HEK293 (cell line): ENCODE data around the gene PLA2G4E.

Experiments
- CTCF ChIA-PET: fragments of 350-600 bp; formaldehyde crosslinking; extraction: SDS; loops from one replicate; lab custom pipeline; 2021; ENCODE audit warnings: antibody characterized with exemption; lab: Yijun Ruan, JAX
- POLR2A ChIA-PET: fragments of 300-600 bp; formaldehyde crosslinking; extraction: SDS; loops from one replicate; lab custom pipeline; 2020; ENCODE audit warnings: antibody characterized with exemption, inconsistent platforms; lab: Yijun Ruan, JAX
- H3K27ac ChIP-seq: fragments of 200-500 bp; sonication (Bioruptor generic); 2 replicates; pipeline ENCODE4 v1.5.1; 2014; ENCODE audit warnings: low read depth, low read length, control low read depth, inconsistent platforms; ENCODE audit errors: extremely low read depth
- H3K36me3 ChIP-seq, 2 experiments: fragments of 200-500 bp in 1 of 2; sonication (Bioruptor generic) in 1 of 2; 1 replicate in 1 of 2; 2 replicates in 1 of 2; pipeline ENCODE4 v1.5.1; 2014 to 2017; ENCODE audit warnings: inconsistent platforms in 2 of 2, low read length in 2 of 2; ENCODE audit not compliant: control insufficient read depth in 2 of 2, insufficient read depth in 1 of 2
- H3K4me1 ChIP-seq: fragments of 200-500 bp; sonication (Bioruptor generic); 2 replicates; pipeline ENCODE4 v1.5.1; 2014; ENCODE audit warnings: mild to moderate bottlenecking, low read length, inconsistent platforms; ENCODE audit not compliant: control insufficient read depth, insufficient read depth
- H3K4me3 ChIP-seq: 2 replicates; pipeline ENCODE4 v1.5.1; 2011; ENCODE audit warnings: low read depth, mild to moderate bottlenecking, control low read depth, low read length, moderate library complexity
- H3K9me3 ChIP-seq: fragments of 200-500 bp; sonication (Bioruptor generic); 2 replicates; pipeline ENCODE4 v1.5.1; 2014; ENCODE audit warnings: low read depth, low read length, inconsistent platforms; ENCODE audit not compliant: control insufficient read depth, insufficient read depth
- BCL11A ChIP-seq: fragments of 450-650 bp; formaldehyde crosslinking; IDR thresholded peaks from 2 replicates; pipeline ENCODE4 v1.5.1; 2016; ENCODE audit warnings: low read depth, missing biosample characterization, missing genetic modification characterization
- GFI1B ChIP-seq: fragments of 450-650 bp; formaldehyde crosslinking; IDR thresholded peaks from 2 replicates; pipeline ENCODE4 v1.5.1; 2016; ENCODE audit warnings: missing biosample characterization, missing genetic modification characterization
- GLIS1 ChIP-seq: fragments of 450-650 bp; formaldehyde crosslinking; IDR thresholded peaks from 2 replicates; pipeline ENCODE4 v1.5.1; 2016; ENCODE audit warnings: missing biosample characterization, missing genetic modification characterization
- GLIS2 ChIP-seq: fragments of 450-650 bp; formaldehyde crosslinking; IDR thresholded peaks from 2 replicates; pipeline ENCODE4 v1.5.1; 2016; ENCODE audit warnings: missing biosample characterization, missing genetic modification characterization
- MYNN ChIP-seq: fragments of 450-650 bp; formaldehyde crosslinking; IDR thresholded peaks from 2 replicates; pipeline ENCODE4 v1.5.1; 2016; ENCODE audit warnings: missing biosample characterization, missing genetic modification characterization, borderline replicate concordance
- REPIN1 ChIP-seq: fragments of 450-650 bp; formaldehyde crosslinking; IDR thresholded peaks from 2 replicates; pipeline ENCODE4 v1.5.1; 2017; ENCODE audit warnings: missing biosample characterization, missing genetic modification characterization, low read depth
- WT1 ChIP-seq: fragments of 450-650 bp; formaldehyde crosslinking; IDR thresholded peaks from 2 replicates; pipeline ENCODE4 v1.5.1; 2016; ENCODE audit warnings: missing biosample characterization, missing genetic modification characterization
- ZFP37 ChIP-seq: fragments of 450-650 bp; formaldehyde crosslinking; IDR thresholded peaks from 2 replicates; pipeline ENCODE4 v1.5.1; 2016; ENCODE audit warnings: missing biosample characterization, missing genetic modification characterization
- ZIC2 ChIP-seq: fragments of 450-650 bp; formaldehyde crosslinking; IDR thresholded peaks from 2 replicates; pipeline ENCODE4 v1.5.1; 2016; ENCODE audit warnings: missing biosample characterization, missing genetic modification characterization
- ZNF132 ChIP-seq: fragments of 450-650 bp; formaldehyde crosslinking; IDR thresholded peaks from 2 replicates; pipeline ENCODE4 v1.5.1; 2017; ENCODE audit warnings: missing biosample characterization, missing genetic modification characterization, borderline replicate concordance
- ZNF157 ChIP-seq: fragments of 450-650 bp; formaldehyde crosslinking; IDR thresholded peaks from 2 replicates; pipeline ENCODE4 v1.5.1; 2016; ENCODE audit warnings: missing biosample characterization, missing genetic modification characterization
- ZNF221 ChIP-seq: fragments of 450-650 bp; formaldehyde crosslinking; IDR thresholded peaks from 2 replicates; pipeline ENCODE4 v1.5.1; 2017; ENCODE audit warnings: missing biosample characterization, missing genetic modification characterization, borderline replicate concordance
- ZNF274 ChIP-seq, 2 experiments: fragments of 200-500 bp in 1 of 2; fragments of 450-650 bp in 1 of 2; sonication (Bioruptor generic) in 1 of 2; formaldehyde crosslinking in 1 of 2; IDR thresholded peaks; 2 replicates each; pipeline versions ENCODE4 v1.5.1 to v1.6.1; 2014 to 2016; ENCODE audit warnings: borderline replicate concordance in 1 of 2, inconsistent platforms in 1 of 2, low read length in 1 of 2, missing biosample characterization in 1 of 2, missing genetic modification characterization in 1 of 2
- ZNF311 ChIP-seq: fragments of 450-650 bp; formaldehyde crosslinking; IDR thresholded peaks from 2 replicates; pipeline ENCODE4 v1.5.1; 2017; ENCODE audit warnings: missing biosample characterization, missing genetic modification characterization, borderline replicate concordance
- ZNF394 ChIP-seq: fragments of 450-650 bp; formaldehyde crosslinking; IDR thresholded peaks from 2 replicates; pipeline ENCODE4 v1.5.1; 2016; ENCODE audit warnings: missing biosample characterization, missing genetic modification characterization, mild to moderate bottlenecking, moderate library complexity, borderline replicate concordance
- ZNF501 ChIP-seq: fragments of 450-650 bp; formaldehyde crosslinking; IDR thresholded peaks from 2 replicates; pipeline ENCODE4 v1.5.1; 2016; ENCODE audit warnings: missing biosample characterization, missing genetic modification characterization
- ZNF677 ChIP-seq: fragments of 450-650 bp; IDR thresholded peaks from 2 replicates; pipeline ENCODE4 v1.5.0; 2018; ENCODE audit warnings: missing biosample characterization, mild to moderate bottlenecking, missing genetic modification characterization, moderate library complexity
- ZNF837 ChIP-seq: fragments of 450-650 bp; formaldehyde crosslinking; IDR thresholded peaks from 2 replicates; pipeline ENCODE4 v1.5.1; 2016; ENCODE audit warnings: missing biosample characterization, missing genetic modification characterization
- ZSCAN16 ChIP-seq: fragments of 450-650 bp; formaldehyde crosslinking; IDR thresholded peaks from 2 replicates; pipeline ENCODE4 v1.5.1; 2016; ENCODE audit warnings: missing biosample characterization, missing genetic modification characterization
- ZSCAN30 ChIP-seq: fragments of 450-650 bp; IDR thresholded peaks from 2 replicates; pipeline ENCODE4 v1.5.1; 2018; ENCODE audit warnings: missing biosample characterization, mild to moderate bottlenecking, missing genetic modification characterization, moderate library complexity
- TF ChIP-seq, protein P1 (sequence below): fragments of 450-650 bp; formaldehyde crosslinking; IDR thresholded peaks from 2 replicates; pipeline ENCODE4 v1.5.1; 2016; ENCODE audit warnings: missing biosample characterization, missing genetic modification characterization
- TF ChIP-seq, protein P2 (sequence below): fragments of 450-650 bp; formaldehyde crosslinking; IDR thresholded peaks from 2 replicates; pipeline ENCODE4 v1.5.1; 2016; ENCODE audit warnings: missing biosample characterization, missing genetic modification characterization, borderline replicate concordance
- TF ChIP-seq, protein P3 (sequence below): fragments of 450-650 bp; formaldehyde crosslinking; optimal IDR thresholded peaks from 2 replicates; pipeline ENCODE3; 2016; ENCODE audit warnings: missing biosample characterization, mild to moderate bottlenecking, missing genetic modification characterization
- TF ChIP-seq, protein P4 (sequence below): fragments of 450-650 bp; formaldehyde crosslinking; IDR thresholded peaks from 2 replicates; pipeline ENCODE4; 2016; ENCODE audit warnings: missing biosample characterization, missing genetic modification characterization
- TF ChIP-seq, protein P5 (sequence below): fragments of 450-650 bp; formaldehyde crosslinking; IDR thresholded peaks from 2 replicates; pipeline ENCODE4 v1.5.1; 2016; ENCODE audit warnings: missing biosample characterization, missing genetic modification characterization
- TF ChIP-seq, protein P6 (sequence below): fragments of 450-650 bp; formaldehyde crosslinking; IDR thresholded peaks from 2 replicates; pipeline ENCODE4 v1.5.1; 2016; ENCODE audit warnings: missing biosample characterization, missing genetic modification characterization

Gene PLA2G4E

DNA sequence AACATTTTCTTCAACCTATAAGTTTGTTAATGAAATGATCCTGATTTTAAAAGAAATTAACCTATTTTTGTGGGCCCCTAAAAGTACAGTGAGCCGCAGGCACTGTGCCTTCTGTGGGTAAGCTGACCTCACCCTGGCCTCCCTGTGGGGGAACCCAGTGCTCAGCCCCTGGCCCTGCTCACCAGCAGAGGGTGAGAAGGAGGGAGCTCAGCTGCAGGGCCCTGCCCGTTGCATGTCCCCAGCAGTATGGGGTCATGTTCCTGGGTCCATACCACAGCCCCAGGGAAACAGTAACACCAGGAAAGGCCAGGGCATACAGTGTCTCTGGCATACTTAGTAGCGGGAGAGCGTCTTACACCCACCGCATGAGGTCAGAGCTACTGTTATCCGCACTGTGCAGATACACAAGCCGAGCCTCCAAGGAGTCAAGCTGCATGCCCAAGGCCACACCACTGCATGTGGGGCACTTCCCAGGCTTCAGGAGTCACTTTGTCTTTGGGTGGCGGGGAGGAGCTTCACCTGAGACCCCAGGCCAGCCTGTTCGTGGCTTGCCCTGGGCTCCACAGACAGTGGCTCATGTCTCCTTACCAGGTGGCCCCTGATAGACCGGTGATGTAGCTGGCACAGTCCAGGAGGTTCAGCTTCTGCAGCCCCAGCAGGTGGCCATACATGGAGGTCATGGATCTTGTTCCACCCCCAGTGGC lies 25.9 kb downstream of the PLA2G4E start:
- no peak overlapping the region for H3K4me3 ChIP-seq
- H3K27ac ChIP-seq = no peak overlapping the region
- H3K9me3 ChIP-seq = no peaks in the 10 kb centered on the region
- POLR2A ChIA-PET = no interaction called here
- CTCF ChIA-PET = interaction anchor here (0.6 to 1.4 kb wide), 4 partner anchors 58 to 125 kb away, joined by 3 to 4 read pairs (median 4); no protein-coding TSS in a partner anchor
- no peaks in the 10 kb centered on the region for H3K4me1 ChIP-seq
- TF ChIP-seq GFI1B (tag by site-specific recombination) = no peak
- no peak for TF ChIP-seq GLIS2 (tag by site-specific recombination)
- TF ChIP-seq WT1 (tag by site-specific recombination) = no peak
- no peak for TF ChIP-seq ZSCAN30 (tag by site-specific recombination)
- TF ChIP-seq ZNF274 (IDR thresholded peaks at IDR 0.05; ENCODE audit: low read length) = no peak
- TF ChIP-seq ZNF274 (tag by site-specific recombination; IDR thresholded peaks at IDR 0.05; ENCODE audit: borderline replicate concordance) = no peak
- TF ChIP-seq, protein P1, sequence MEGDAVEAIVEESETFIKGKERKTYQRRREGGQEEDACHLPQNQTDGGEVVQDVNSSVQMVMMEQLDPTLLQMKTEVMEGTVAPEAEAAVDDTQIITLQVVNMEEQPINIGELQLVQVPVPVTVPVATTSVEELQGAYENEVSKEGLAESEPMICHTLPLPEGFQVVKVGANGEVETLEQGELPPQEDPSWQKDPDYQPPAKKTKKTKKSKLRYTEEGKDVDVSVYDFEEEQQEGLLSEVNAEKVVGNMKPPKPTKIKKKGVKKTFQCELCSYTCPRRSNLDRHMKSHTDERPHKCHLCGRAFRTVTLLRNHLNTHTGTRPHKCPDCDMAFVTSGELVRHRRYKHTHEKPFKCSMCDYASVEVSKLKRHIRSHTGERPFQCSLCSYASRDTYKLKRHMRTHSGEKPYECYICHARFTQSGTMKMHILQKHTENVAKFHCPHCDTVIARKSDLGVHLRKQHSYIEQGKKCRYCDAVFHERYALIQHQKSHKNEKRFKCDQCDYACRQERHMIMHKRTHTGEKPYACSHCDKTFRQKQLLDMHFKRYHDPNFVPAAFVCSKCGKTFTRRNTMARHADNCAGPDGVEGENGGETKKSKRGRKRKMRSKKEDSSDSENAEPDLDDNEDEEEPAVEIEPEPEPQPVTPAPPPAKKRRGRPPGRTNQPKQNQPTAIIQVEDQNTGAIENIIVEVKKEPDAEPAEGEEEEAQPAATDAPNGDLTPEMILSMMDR (tag by site-specific recombination) = no peak
- TF ChIP-seq ZNF501 (tag by site-specific recombination) = no peak
- TF ChIP-seq ZFP37 = no peak
- TF ChIP-seq ZIC2 (tag by site-specific recombination) = peak; percentile 75
- TF ChIP-seq, protein P2, sequence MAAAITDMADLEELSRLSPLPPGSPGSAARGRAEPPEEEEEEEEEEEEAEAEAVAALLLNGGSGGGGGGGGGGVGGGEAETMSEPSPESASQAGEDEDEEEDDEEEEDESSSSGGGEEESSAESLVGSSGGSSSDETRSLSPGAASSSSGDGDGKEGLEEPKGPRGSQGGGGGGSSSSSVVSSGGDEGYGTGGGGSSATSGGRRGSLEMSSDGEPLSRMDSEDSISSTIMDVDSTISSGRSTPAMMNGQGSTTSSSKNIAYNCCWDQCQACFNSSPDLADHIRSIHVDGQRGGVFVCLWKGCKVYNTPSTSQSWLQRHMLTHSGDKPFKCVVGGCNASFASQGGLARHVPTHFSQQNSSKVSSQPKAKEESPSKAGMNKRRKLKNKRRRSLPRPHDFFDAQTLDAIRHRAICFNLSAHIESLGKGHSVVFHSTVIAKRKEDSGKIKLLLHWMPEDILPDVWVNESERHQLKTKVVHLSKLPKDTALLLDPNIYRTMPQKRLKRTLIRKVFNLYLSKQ (tag by site-specific recombination) = no peak
- TF ChIP-seq BCL11A (tag by site-specific recombination) = no peak
- TF ChIP-seq GLIS1 (tag by site-specific recombination) = peak; percentile 19; the same call in 1 of the 2 replicates
- TF ChIP-seq, protein P3, sequence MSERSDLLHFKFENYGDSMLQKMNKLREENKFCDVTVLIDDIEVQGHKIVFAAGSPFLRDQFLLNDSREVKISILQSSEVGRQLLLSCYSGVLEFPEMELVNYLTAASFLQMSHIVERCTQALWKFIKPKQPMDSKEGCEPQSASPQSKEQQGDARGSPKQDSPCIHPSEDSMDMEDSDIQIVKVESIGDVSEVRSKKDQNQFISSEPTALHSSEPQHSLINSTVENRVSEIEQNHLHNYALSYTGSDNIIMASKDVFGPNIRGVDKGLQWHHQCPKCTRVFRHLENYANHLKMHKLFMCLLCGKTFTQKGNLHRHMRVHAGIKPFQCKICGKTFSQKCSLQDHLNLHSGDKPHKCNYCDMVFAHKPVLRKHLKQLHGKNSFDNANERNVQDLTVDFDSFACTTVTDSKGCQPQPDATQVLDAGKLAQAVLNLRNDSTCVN = no peak
- no peak for TF ChIP-seq ZNF311 (tag by site-specific recombination)
- no peak for TF ChIP-seq ZNF837 (tag by site-specific recombination)
- no peak for TF ChIP-seq ZNF221 (tag by site-specific recombination)
- no peak for TF ChIP-seq ZNF132 (tag by site-specific recombination)
- H3K36me3 ChIP-seq = no peaks in the 10 kb centered on the region

DNA sequence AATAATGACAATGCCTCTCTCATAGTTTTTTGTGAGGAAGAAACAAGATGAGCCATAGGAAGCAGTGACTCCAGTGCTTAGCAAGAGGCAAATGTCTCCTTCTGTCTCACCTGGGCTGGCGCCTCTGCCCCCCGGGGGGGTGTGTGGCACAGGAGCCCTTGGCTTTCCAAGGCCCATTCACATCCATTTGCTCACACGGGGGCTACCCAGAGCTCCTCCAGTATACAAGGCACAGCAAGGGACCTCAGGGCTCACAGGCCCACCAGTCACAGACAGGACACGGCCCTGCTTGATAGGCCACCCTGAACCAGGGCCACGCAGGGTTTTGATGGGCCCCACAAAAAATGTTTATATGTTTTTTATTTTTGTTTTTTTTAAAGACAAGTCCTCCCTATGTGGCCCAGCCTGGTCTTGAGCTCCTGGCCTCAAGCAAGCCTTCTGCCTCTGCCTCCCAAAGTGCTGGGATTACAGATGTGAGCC lies 26.6 kb downstream of the PLA2G4E start:
- Histone ChIP-seq H3K27ac (no peak overlapping the region), H3K4me1 (no peaks in the 10 kb centered on the region), H3K36me3 (no peaks in the 10 kb centered on the region), H3K9me3 (no peaks in the 10 kb centered on the region), H3K4me3 (no peak overlapping the region)
- CTCF ChIA-PET = interaction anchor here (1.4 to 1.5 kb wide), 2 partner anchors 63 to 88 kb away, joined by 4 read pairs; no protein-coding TSS in a partner anchor
- POLR2A ChIA-PET = no interaction called here
- TF ChIP-seq, protein P4, sequence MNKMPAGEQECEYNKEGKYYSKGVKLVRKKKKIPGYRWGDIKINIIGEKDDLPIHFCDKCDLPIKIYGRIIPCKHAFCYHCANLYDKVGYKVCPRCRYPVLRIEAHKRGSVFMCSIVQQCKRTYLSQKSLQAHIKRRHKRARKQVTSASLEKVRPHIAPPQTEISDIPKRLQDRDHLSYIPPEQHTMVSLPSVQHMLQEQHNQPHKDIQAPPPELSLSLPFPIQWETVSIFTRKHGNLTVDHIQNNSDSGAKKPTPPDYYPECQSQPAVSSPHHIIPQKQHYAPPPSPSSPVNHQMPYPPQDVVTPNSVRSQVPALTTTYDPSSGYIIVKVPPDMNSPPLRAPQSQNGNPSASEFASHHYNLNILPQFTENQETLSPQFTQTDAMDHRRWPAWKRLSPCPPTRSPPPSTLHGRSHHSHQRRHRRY = no peak
- TF ChIP-seq MYNN (tag by site-specific recombination) = no peak
- TF ChIP-seq, protein P5, sequence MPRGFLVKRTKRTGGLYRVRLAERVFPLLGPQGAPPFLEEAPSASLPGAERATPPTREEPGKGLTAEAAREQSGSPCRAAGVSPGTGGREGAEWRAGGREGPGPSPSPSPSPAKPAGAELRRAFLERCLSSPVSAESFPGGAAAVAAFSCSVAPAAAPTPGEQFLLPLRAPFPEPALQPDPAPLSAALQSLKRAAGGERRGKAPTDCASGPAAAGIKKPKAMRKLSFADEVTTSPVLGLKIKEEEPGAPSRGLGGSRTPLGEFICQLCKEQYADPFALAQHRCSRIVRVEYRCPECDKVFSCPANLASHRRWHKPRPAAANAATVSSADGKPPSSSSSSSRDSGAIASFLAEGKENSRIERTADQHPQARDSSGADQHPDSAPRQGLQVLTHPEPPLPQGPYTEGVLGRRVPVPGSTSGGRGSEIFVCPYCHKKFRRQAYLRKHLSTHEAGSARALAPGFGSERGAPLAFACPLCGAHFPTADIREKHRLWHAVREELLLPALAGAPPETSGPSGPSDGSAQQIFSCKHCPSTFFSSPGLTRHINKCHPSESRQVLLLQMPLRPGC (tag by site-specific recombination) = no peak
- TF ChIP-seq, protein P6, sequence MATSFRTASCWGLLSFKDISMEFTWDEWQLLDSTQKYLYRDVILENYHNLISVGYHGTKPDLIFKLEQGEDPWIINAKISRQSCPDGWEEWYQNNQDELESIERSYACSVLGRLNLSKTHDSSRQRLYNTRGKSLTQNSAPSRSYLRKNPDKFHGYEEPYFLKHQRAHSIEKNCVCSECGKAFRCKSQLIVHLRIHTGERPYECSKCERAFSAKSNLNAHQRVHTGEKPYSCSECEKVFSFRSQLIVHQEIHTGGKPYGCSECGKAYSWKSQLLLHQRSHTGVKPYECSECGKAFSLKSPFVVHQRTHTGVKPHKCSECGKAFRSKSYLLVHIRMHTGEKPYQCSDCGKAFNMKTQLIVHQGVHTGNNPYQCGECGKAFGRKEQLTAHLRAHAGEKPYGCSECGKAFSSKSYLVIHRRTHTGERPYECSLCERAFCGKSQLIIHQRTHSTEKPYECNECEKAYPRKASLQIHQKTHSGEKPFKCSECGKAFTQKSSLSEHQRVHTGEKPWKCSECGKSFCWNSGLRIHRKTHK = no peak
- TF ChIP-seq REPIN1 = no peak
- TF ChIP-seq ZNF157 (tag by site-specific recombination) = no peak
- no peak for TF ChIP-seq ZNF394 (tag by site-specific recombination)
- no peak for TF ChIP-seq ZNF677 (tag by site-specific recombination)
- TF ChIP-seq ZSCAN16 = no peak
